Prostate gland (tissue), 2 donors: ENCODE results near the gene ARMC2. TPM values are rescaled to one million over a fixed set of nuclear protein-coding genes. Genes with fewer than 3 reads are reported as not detected.
"Not testable (repeated sequence)": the region's sequence is repeated elsewhere in the genome, so short reads cannot be mapped to it uniquely, and the experiment has no call there.

Experiments
- DNase-seq: peaks from one replicate; pipeline ENCODE4 v3.0.0-alpha.2; 2019; ENCODE audit warnings: low spot score
- H3K27ac ChIP-seq, 2 donors: fragments of 200-600 bp; sonication (generic); 2 replicates each; pipeline ENCODE4 v1.5.1; 2017 to 2019
- H3K27me3 ChIP-seq: fragments of 200-600 bp; sonication (generic); replicated peaks from 2 replicates; pipeline ENCODE4 v1.5.1; 2019; ENCODE audit not compliant: insufficient read depth
- H3K36me3 ChIP-seq, 2 donors: fragments of 200-600 bp; sonication (generic); 1 replicate in 1 of 2; 2 replicates in 1 of 2; pipeline versions ENCODE4 v1.5.1 to v1.8.1; 2017 to 2019
- H3K4me1 ChIP-seq: fragments of 200-600 bp; sonication (generic); replicated peaks from 2 replicates; pipeline ENCODE4 v1.5.1; 2019
- H3K4me3 ChIP-seq, 2 donors: fragments of 200-600 bp; sonication (generic); 2 replicates each; pipeline ENCODE4 v1.5.1; 2017 to 2019
- H3K9me3 ChIP-seq: fragments of 200-600 bp; sonication (generic); 2 replicates; pipeline ENCODE4 v1.5.1; 2017
- POLR2A ChIP-seq: fragments of 450-650 bp; IDR thresholded peaks from one replicate; pipeline ENCODE4 v1.6.1; 2016; ENCODE audit warnings: antibody characterized with exemption, mild to moderate bottlenecking
- POLR2AphosphoS5 ChIP-seq: sonication (generic); formaldehyde crosslinking; IDR thresholded peaks from one replicate; pipeline ENCODE4 v1.6.1; 2017; ENCODE audit warnings: antibody characterized with exemption
- WGBS: methylation state at CpG from one replicate; pipeline ENCODE4 v1.1.5; 2018; 5-methylcytosine and 5-hydroxymethylcytosine counted together
- intact Hi-C: fragments of 100-400 bp; cut with DNase I; formaldehyde crosslinking; loops from one replicate; pipeline ENCODE4 v1.14.2; 2022
- total RNA-seq, 2 donors: library from RNA; depleted of rRNA; stranded (reverse); fragments of >200 nt; gene quantifications; one replicate each; pipeline ENCODE4 v1.1.0, GENCODE V29; 2016
- TF ChIP-seq, protein P1 (sequence below), 4 experiments: fragments of 200-600 bp in 2 of 4; fragments of 450-650 bp in 2 of 4; sonication (generic) in 2 of 4; IDR thresholded peaks; 1 replicate in 3 of 4; 2 replicates in 1 of 4; pipeline ENCODE4 v1.5.1; 2016 to 2019; ENCODE audit warnings: antibody characterized with exemption in 4 of 4, mild to moderate bottlenecking in 2 of 4, moderate library complexity in 2 of 4

The ARMC2 gene
- total RNA-seq, 2 donors from 2014 or later, result 2.0 to 8.4 TPM

DNA sequence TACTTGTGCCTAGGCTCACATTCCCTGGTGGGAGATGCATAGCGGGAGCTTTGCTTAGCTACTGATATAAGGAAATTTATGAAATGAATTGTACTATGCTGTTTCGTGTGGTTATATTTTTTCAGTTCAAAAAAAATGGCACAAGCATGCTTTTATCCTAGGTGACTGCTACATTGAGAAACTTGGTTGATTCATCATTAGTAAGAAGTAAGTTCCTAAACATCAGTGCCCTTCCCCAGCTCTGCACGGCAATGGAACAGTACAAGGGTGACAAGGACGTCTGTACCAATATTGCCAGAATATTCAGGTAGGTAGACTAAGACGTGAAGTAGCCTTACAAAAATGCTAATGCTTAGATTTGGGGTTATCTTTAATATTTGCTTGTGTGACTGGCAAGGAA lies 79.7 kb downstream of the ARMC2 start:
- Histone ChIP-seq H3K27ac (no peak overlapping the region), H3K4me1 (no peaks in the 10 kb centered on the region), H3K9me3 (no peaks in the 10 kb centered on the region), H3K27me3 (no peaks in the 10 kb centered on the region), H3K4me3 (no peak overlapping the region), H3K36me3 (no peaks in the 10 kb centered on the region)
- no peak for DNase-seq
- intact Hi-C loops, result no loop called here
- TF ChIP-seq POLR2A (no peak), POLR2AphosphoS5 (no peak)
- TF ChIP-seq, protein P1, sequence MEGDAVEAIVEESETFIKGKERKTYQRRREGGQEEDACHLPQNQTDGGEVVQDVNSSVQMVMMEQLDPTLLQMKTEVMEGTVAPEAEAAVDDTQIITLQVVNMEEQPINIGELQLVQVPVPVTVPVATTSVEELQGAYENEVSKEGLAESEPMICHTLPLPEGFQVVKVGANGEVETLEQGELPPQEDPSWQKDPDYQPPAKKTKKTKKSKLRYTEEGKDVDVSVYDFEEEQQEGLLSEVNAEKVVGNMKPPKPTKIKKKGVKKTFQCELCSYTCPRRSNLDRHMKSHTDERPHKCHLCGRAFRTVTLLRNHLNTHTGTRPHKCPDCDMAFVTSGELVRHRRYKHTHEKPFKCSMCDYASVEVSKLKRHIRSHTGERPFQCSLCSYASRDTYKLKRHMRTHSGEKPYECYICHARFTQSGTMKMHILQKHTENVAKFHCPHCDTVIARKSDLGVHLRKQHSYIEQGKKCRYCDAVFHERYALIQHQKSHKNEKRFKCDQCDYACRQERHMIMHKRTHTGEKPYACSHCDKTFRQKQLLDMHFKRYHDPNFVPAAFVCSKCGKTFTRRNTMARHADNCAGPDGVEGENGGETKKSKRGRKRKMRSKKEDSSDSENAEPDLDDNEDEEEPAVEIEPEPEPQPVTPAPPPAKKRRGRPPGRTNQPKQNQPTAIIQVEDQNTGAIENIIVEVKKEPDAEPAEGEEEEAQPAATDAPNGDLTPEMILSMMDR (IDR thresholded peaks at IDR 0.05), result no peak
- WGBS, result 91% methylated on average over 5 of the region's 5 CpGs

DNA sequence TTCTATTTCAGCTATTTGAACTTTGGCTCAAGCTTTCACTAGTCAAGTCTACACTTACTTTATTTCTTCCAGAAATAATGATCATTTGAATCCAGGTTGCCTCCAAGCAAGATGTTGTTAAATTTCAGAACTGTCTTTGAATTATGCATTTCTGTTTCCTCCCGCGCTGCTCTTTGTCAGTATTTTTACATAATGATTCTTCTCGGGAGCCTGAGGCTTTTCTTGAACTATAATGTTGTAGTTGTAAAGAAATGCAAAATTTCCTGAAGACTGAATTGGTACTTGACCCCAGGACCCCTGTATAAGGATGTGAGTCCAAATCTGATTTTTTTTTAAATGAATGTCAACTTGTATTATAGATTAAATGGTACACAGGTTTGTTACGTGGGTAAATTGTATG lies 80.4 kb downstream of the ARMC2 start:
- TF ChIP-seq POLR2AphosphoS5 (no peak), POLR2A (no peak)
- TF ChIP-seq, protein P1 (IDR thresholded peaks at IDR 0.05), result no peak
- Histone ChIP-seq H3K9me3 (no peaks in the 10 kb centered on the region), H3K4me3 (no peak overlapping the region), H3K27me3 (no peaks in the 10 kb centered on the region), H3K36me3 (no peaks in the 10 kb centered on the region), H3K27ac (no peak overlapping the region), H3K4me1 (no peaks in the 10 kb centered on the region)
- DNase-seq, result no peak
- intact Hi-C loops, result no loop called here
- WGBS, result 92% methylated on average over 4 of the region's 4 CpGs

DNA sequence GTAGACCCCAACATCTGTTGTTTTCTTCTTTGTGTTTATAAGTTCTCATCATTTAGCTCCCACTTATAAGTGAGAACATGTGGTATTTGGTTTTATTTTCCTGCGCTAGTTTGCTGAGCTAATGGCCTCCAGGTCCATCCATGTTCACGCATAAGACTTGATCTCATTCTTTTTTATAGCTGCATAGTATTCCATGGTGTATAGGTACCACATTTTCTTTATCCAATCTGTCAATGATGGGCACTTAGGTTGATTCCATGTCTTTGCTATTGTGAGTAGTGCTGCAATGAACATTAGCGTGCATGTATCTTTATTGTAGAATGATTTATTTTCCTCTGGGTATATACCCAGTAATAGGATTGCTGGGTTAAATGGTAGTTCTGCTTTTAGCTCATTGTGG lies 82.9 kb downstream of the ARMC2 start:
- H3K36me3 ChIP-seq, H3K4me3 ChIP-seq, H3K9me3 ChIP-seq, H3K27me3 ChIP-seq, DNase-seq, intact Hi-C loops, H3K4me1 ChIP-seq, H3K27ac ChIP-seq: not testable (repeated sequence)
- WGBS, result 100% methylated on average over 3 of the region's 3 CpGs

DNA sequence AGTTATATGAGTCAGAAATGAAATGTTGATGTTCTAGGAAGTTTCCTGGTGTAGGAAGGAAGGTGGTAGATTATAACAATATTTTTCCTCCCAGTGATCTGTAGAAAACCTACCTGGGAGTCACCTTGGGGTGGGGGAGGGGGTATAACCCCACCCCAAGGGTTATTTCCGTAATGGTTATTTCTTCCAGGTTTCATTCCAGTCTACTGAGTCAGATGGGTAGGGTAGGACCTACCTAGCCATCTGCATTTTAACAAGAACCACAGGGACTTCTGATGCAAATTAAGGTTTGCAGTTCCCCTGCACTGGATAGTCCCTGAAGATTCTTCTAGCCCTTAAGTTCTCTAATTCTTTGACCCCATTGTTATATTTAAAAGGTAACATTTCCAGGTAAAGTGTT lies 88.9 kb downstream of the ARMC2 start:
- WGBS, result 89% methylated on average over 1 of the region's 1 CpG
- intact Hi-C loops, result no loop called here
- H3K9me3 ChIP-seq, result no peaks in the 10 kb centered on the region
- H3K4me1 ChIP-seq, result no peaks in the 10 kb centered on the region
- TF ChIP-seq, protein P1 (IDR thresholded peaks at IDR 0.05), result no peak
- TF ChIP-seq POLR2AphosphoS5, result no peak
- no peak for DNase-seq
- H3K4me3 ChIP-seq, result no peak overlapping the region
- H3K36me3 ChIP-seq, result no peaks in the 10 kb centered on the region
- H3K27ac ChIP-seq, result no peak overlapping the region
- H3K27me3 ChIP-seq, result no peaks in the 10 kb centered on the region

DNA sequence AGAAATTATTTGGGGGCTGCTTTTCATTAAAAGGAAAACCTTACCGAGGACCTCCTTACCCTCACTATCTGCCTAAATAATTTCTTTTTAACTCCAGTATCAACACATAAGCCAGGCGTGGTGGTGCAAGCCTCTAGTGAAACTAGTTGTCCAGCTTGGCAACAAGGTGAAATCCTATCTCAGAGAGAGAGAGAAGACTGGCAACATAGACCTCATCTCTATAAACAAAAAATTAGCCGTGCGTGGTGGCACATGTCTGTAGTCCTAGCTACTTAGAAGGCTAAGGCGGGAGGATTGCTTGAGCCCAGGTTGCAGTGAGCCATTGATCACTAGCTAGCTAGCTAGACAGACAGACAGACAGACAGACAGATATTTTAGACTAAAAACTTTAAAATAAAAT lies 92.5 kb downstream of the ARMC2 start:
- no peaks in the 10 kb centered on the region for H3K4me1 ChIP-seq
- H3K27me3 ChIP-seq, result no peaks in the 10 kb centered on the region
- no peak overlapping the region for H3K4me3 ChIP-seq
- no peak for TF ChIP-seq POLR2A
- no peak for TF ChIP-seq POLR2AphosphoS5
- TF ChIP-seq, protein P1 (IDR thresholded peaks at IDR 0.05), result no peak
- H3K27ac ChIP-seq, result no peak overlapping the region
- no peaks in the 10 kb centered on the region for H3K36me3 ChIP-seq
- WGBS, result 65% methylated on average over 5 of the region's 5 CpGs
- no peak for DNase-seq
- intact Hi-C loops, result loop anchor here (5.0 kb wide), 1 partner anchor 132 kb away; no protein-coding TSS in a partner anchor
- no peaks in the 10 kb centered on the region for H3K9me3 ChIP-seq
